Activated CD4-positive, alpha-beta T cell treated with anti-CD3 and anti-CD28 coated beads, Interleukin-2, amount 50 U/mL, for 24 hours (primary cell): ENCODE data around the gene BEST3.

ENCODE experiments used
- DNase-seq, 2 donors: peaks; one replicate each; pipeline ENCODE4 v3.0.0-alpha.2; 2020; ENCODE audit warnings: low read depth in 1 of 2, low spot score in 1 of 2

The BEST3 gene

DNA sequence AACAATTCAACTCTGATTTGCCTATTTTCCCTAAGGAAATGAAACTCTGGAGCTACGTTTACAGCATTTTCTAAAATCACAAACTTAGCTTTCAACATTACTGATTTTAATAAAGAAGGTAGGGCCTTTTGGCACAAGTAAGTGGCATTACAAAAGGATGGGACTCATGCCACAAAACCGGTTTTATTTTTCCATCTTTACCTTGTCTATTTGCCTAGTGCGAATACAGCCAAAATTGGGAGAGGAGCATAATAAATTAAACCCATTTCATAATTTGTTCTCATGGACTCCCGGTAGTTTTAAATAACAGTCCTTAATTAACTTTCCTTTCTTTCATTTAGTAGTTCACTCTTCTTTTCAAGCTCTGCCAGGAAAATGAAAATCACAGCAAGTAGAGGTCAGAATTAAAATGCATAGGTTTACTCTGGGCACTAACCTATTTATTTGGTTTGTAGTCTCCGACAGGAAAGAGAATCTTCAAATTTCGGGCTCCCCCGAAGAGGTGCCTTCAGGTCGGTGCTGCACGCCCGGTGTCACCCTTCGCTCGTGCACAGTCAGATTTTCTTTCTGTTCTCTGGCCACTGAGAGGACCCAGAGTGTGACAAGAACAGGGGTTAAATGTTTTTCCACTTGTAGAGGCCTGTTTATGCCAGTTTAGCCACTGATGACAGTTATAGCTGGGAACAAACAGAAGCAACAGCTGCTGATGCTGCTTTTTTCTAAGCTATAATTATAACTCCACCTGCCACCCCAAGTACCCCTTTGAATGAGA is at the start of gene BEST3:
BEST3 (minus strand) TSS at position 535 of the 772 bp plus-strand sequence. CDS start 1,505 bp downstream, outside the sequence.
- DNase-seq, result no peak

DNA sequence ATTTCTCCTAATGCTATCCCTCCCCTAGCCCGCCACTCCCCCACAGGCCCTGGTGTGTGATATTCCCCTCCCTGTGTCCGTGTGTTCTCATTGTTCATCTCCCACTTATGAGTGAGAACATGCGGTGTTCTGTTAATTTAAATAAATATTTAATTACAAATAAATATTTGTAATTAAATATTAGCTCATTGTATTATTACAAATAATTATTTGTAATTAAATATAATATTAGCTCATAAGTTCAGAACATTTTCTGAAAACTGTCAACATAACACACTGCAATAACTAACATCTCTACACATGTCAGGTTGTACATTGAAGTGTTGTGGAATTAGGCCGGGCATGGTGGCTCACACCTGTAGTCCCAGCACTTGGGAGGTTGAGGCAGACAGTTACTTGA is 45.0 kb upstream of the BEST3 start:
- no peak for DNase-seq

DNA sequence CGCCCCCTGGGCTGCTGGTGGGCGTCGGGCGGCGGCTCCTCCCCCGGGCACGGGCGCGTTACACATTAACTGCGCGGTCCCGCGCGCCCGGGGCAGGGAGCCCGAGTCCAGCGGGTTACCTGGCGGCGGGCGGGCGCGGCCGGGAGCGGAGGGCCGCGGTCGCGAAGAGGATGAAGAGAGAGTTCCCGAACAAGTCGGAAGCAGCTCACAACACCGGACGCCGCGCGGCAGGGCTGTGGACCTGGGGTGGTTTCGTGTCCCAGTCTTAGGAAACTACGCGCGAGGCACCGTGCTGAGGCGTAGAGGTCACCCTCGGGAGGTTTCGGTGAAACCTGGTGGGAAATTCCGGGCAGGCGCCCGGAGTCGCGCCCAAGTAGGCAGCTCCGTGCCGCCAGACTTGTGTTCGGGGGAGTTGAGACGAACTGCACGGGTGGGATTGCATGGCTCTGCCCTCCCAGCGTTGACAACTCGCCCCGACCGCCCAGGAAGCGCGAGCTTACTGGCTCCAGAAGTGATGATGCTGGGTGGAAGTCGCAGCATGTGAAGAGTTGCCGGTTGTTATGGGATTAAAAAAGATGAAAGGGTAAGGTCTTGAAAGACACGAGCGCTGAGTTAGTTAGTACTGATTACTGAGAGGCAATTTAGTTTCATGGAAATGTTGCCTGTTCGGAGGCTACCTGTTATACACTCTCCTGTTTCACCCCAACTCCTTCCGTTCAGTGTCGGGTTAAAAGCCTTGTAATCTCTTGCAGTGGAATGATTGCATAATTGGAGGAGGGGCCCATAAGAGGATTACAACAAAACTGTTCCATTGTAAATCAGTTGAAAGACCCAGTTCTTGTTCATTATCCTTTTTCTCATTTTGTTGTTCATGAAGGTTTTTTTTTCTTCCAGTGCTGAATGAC is 40.4 kb upstream of the BEST3 start:
- peak; percentile 32 to 34 for DNase-seq

DNA sequence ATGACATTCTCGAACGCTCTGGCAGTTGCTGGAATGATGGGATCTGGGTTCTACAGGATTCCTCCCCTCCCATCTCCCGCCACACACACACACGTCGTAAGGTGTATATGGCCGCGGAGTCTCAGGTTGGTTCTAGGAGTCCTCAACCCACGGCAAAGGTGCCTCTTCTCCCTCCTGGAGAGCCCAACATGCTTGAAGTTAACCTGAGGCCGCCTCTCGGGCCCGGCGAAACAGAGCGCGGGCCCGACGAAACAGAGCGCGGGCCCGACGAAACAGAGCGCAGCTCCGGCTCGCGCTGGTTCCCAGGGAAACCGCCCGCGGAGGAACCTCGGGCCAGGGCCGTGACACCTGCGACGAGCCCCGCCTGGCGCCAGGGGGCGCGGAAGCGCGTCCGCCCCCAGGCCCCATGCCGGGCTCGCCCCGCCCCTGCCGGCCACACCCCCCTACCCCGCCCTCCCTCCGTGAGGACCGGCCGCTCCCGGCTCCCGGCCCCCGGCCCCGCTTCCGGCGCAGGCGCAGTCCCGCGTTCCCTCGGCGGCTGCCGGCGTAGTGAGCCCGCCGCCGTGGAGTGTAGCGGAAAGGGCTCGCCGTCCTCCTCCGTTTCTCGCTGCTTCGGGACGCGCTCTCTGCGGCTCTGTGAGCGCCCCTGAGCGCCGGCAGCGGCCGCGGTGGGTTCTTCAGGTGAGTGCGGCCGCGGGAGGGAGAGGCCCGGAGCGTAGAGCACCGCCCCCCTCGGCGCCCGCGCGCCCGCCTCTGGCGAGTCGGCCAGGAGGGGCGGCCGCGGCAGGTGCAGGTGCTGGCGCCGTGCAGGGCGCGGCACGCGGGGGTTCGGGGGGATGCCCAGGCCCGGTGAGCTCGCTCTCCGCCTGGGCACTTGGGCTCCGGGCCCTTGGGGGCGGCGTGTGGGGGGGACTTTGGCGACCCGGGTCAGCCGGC is 39.5 kb upstream of the BEST3 start, which contains the start of gene RAB3IP:
RAB3IP (plus strand) TSS at position 510 of the 936 bp plus-strand sequence. CDS start 16,549 bp downstream, outside the sequence.
- peak; percentile 88 to 91 for DNase-seq

DNA sequence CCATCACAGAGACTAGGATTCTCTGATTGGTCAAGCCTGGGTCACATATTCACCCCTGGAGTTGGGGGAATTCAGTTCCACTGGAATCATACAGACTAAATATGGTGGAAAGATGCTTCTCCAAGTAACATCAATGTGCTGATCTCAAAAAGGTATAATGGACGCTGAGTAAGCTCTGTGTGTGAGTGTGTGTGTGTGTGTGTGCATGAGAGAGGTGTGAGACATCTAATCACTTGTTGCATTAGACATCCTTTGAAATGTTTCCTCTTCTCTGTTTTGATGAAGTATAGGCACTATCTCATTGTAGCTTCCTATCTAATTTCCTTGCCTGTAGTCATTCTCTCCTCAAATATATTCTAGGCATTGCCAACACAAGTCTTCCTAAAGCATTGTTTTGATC is 34.5 kb upstream of the BEST3 start:
- DNase-seq, result no peak

DNA sequence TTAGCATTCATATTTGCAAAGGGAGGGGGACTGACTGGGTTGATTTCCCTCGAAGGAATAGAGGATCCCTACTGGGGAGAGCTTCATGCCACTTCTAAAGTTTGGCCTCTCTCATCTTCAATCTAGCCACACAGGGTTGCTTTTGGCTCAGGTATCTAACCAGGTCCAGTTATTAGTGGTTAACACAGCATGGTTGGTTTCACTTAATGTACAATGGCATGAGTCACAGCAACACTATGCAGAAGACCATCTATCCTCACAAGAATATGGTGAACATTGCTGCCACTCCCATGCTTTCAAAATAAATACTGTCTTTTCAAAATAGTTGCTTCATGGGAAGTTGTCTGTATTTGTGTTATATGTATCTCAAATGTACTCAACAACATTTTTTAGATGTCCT is 33.0 kb upstream of the BEST3 start:
- DNase-seq, result no peak

DNA sequence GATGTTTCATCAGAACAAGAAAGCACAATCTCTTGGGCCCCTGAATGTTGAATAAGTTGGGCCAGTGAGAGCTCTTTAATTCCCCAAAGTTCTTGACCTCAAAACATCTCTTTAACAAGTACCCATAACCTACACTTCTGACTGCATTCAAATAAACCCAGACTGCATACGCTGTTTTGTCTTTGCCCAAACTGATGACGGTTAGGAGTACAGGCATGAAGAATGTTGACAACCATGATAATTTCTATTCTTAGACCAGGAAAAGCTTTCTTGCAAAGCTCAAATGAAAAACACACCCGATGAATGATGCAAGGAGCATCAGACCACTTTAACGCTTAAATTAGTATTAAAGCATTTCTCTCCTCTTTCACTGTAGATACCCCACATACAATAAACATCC is 27.8 kb upstream of the BEST3 start:
- DNase-seq, result no peak

DNA sequence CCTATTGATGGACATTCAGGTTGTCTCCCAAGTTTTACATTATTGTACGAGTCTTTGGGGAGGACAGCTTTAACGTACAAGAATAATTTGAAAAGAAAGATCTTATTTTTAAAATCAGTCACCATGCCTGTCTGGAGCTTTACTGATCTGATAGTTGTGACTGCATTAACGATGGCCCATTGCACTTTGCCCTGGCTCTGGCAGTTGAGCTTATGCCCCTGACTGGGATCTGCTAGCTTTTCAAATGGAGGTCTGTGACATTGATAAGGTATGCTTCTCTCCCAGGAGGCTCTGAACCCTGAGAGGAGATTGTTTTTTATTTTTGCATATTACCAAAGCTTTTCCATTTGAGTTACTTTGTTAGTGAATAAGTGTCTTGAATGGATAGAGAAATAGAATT is 21.6 kb upstream of the BEST3 start:
- no peak for DNase-seq

DNA sequence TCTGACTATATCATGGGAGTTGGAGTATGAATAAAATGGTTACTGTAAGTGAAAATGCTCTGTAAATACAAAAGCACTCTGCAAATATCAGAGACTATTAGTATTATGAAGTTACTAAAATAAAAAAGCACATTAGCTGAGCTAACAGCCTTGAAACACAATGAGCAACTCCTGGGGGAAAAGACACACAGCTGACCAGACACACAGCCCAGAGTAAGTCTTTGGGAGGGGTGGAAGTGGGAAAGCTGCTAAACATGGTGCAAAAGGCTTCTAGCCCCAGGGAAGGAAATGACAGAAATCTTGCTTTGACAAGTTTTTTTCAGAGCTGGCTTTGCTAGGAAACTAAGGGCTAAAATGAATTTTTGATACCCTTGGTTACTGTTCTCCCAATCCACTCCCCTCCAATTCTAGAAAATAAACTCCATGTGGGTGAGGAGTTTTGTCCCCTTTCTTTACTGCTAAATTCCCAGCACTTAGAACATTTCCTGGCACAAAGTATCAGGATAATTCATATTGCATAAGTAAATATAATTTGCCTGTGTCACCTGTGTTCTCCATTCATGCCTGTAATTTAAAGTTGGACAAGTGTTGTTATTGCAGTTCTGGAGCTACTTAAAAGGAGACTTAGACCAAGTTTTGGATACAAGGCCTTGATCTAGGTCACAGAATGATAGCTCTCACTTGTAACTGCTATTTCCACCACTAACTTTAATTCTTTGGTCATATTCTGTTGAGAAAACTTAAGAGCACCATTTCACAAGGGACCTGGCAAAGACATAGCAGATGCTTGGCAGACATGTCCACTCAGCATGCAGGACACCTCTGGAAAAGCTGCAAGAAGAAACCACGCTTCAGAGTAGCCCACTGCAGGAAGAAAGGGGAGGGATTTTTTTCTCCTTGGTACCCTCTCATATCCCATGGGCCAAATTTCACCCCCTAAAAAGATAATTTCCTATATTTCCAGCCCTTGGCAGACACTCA is 20.5 kb upstream of the BEST3 start:
- no peak for DNase-seq

DNA sequence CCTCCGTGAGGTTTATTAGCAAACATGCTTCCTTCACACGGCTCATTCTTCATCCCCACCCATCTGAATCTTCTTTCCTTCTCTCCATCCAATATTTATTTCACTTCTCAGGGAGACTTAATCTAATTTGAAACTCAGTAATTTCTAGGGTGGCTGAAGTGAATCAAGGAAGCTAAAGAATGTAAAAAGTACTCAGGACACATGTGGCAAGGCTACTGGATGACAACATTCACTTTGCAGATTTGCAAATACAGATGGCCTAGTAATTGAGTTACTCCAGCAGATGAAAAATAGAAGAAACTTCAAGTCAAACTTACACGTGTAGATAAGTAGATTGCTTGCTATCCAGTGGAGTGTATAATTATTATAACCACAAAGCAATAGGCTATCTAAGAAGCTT is 15.4 kb upstream of the BEST3 start:
- no peak for DNase-seq

DNA sequence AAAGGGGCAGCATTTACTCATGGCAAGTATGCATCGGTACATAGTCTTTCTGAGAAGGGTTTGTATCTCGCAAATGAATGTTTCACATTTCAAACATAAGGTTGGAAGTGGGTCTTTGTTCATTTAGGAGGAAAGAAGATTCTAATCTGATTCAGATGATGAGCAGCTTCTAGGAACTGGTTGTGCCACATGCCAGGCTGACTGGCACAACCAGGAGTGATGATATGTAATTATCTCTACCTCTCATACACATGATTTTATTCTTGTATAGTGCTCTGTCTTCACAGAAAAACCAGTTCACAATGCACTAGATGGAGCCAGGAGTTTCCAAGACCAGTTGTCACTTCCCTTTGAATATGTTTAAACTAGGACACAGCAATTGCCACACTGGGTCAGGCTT is 13.7 kb upstream of the BEST3 start:
- no peak for DNase-seq

DNA sequence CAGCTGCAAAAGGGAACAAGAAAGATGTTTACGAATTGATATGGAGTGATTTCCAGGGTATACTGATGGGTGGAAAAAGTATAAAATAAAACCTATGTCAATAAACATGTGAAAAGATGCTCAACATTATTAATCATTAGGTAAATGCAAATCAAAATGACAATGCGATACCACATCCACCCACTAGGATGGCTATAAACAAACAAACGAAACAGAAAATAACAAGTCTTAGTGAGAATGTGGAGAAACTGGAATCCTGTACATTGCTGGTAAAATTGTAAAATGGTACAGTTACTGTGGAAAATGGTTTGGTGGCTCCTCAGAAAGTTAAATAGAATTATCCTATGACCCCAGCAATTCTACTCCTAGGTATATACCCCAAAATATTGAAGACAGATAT is 9.5 kb upstream of the BEST3 start:
- no peak for DNase-seq

DNA sequence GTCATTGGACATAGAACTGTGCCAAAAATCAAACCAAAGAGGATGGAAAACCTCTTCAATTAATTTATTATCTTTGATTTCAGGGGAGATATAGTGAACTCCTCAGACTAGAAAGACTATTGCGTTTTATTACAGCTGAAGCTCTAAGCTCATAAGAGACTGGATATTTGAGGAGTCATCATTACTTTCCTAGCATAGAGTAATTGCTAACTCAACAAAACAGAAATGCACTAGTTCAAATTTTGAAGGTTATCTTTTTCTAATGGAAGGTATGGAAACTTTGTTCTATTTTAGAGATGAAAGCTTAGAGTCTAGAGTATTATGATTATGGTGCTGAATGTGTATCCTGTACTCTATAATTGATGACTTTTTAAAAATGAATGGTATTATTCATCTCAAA is 5.3 kb upstream of the BEST3 start:
- DNase-seq, result no peak

DNA sequence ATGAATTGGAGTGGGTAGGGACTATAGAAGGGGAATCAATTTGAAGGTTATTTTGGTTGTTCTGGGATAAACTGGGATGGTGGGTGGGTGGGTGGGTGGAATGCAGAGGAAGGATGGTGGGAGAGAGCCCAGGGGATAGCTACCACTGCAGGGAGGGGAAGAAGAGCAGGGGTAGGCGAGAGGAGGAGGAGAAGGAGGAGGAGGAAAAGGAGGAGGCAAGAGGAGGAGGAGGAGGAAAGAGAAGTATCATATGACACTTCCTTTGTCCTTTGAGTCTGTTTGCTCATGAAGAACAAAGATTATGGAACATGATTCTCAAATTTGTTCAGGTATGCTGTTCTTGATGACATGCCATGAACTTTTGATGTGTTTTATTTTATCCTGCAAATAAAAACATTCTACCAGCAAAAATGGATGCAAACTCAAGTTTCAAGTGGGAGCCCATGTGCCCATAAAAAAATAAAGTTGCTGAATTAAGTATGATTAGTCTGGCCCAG is 4.1 kb upstream of the BEST3 start:
- DNase-seq, result no peak

DNA sequence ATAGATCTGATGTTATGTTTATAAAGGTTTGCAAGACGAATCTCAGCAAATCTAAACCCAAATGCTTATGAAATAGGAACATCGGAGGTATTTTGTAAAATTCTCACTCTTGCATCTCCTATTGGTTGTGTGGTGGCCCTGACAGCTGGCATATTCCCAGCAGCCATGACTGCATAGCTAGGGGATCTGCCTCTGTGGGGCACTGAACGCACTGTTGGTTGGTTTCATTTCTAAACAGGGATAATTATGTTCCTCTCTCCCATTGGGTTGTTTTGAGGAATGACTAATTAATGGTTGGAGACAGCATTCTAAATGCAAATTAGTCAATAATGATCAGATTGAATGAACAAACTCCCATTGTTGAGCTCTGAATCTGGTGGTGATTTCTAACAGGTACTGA is 2.7 kb upstream of the BEST3 start:
- no peak for DNase-seq

DNA sequence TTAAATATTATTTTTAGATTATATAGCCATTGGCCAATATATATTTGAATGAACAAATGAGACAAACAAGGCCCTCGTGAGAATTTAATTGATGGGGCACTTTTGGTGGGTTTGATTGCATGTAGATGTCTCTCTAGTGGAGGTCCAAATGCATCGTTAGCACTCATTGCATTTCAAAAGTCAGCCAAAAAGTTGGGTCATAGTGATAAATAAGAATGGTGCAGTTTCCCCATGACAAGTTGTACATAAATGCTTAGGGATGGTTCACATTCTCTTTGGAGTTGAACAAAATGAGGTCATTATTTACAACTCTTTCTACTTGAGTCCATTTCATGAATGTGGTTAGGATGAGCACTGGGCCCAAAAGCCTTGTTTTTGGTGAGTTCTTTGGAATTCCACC is 1.0 kb downstream of the BEST3 start:
- no peak for DNase-seq

DNA sequence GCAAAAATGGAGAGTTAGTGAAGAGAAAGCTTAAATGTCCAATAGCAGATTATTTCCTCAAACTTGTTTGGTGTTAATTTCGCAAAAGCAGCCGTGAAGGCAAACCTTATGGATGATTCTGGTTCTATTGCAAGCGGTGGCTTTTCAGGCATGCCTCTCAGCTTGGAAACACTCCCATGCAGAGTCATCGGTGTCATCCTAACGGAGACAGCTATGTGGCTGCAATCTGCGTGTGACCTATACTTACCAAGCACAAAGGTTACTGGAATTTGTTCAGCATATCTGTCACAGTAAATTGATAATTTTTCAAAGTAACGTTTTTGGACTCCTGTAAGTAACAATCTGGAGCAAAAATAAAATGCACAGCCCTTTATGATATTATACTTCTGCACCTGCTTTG is 5.0 kb downstream of the BEST3 start:
- DNase-seq, result no peak

DNA sequence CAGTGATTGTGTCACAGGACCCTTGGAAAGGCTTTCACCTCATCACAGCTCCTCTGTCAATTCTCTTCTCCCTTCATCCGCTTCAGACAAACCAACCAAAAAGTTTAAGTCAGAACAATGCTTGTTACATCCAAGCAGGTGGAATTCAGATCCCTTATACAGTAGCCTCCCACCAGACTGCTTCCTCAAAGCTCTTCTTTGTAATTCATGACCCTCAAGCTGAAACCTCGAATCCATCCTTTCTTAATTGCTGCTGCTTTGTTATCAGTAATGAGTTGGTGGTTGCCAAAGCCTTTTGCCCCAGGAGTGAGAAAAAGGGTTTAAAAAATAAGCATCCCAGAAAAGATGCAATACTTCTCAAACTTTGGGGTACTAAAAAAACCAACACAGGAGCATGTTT is 9.5 kb downstream of the BEST3 start:
- no peak for DNase-seq

DNA sequence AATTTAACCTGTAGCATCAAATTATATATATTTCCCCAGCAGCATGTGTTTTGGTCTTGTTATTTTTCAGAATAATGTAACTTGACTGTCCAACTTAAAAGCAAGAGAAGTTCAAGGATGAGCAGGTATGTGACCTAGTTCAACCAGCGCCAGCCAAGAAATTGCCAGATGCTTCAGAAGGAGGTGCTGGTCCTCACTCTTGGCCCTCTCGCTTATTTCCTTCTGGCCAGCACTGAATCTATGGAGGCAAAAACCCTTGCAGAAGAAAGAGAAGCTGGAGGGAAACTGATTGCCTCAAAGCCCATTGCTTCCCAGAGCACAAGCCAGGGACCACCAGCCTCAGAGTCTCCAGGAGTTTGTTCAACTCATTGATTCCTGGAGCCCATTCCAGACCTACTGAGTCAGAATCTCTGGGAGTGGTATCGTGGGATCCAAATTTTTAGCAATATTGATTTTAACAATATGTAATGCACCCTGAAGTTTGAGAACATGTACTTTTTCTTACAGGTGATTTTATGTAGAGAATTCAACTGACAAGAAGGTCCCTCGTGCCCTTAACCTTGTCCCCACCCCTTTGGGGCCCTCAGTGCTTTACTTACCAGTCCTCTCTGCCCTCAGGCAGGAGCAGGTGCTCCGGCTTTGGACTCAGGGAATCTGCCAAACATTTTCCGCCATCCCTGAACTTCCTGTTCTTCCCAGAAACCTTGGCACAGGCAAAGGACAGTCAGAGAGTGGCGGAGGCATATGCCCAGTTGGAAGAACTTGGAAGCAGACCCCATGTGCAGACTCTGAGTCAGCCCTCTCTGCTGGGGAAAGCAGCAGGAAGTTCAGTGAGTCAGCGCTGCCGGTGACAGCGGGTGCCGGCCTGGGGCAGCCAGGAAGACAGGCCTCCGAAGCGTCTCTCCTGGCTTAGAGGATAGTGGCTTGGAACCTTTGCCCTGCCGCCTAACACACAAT is 10.4 kb downstream of the BEST3 start:
- peak in 1 of 2 donors; percentile 1 for DNase-seq
